DOHH2 (cell line): ENCODE data around the gene XRRA1.

Source experiments
- CTCF ChIP-seq: fragments of 200-600 bp; sonication (generic); IDR thresholded peaks from one replicate; pipeline ENCODE4 v1.5.1; 2014; ENCODE audit warnings: antibody characterized with exemption, mild to moderate bottlenecking, low read depth, low read length; ENCODE audit not compliant: poor library complexity, severe bottlenecking
- EZH2phosphoT487 ChIP-seq: fragments of 200-600 bp; sonication (generic); IDR thresholded peaks from 2 replicates; pipeline ENCODE4 v1.6.1; 2017; ENCODE audit warnings: borderline replicate concordance, mild to moderate bottlenecking, antibody characterized with exemption, low read length, moderate library complexity, mixed read lengths

DNA sequence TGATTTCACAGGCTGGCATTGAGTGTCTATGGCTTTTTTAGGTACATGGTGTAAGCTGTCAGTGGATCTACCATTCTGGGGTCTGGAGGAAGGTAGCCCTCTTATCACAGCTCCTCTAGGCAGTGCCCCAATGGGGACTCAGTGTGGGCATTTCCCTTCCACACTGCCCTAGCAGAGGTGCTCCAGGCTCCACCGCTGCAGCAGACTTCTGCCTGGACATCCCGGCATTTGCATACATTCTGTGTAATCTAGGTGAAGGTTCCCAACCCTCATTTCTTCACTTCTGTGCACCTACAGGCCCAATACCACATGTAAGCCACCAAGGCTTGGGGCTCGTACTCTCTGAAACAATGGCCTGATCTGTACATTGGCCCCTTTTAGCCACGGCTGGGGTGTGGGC is 122.0 kb downstream of the XRRA1 start:
- no peak for TF ChIP-seq CTCF
- no peak for TF ChIP-seq EZH2phosphoT487
